Lung (tissue), 12 donors: ENCODE results near the gene LOXL4. TPM values are rescaled to one million over a fixed set of nuclear protein-coding genes. Genes with fewer than 3 reads are reported as not detected.

ENCODE experiments used
- ATAC-seq: fragments of 200-7000 bp; cut with Tn5 transposase; one replicate; pipeline ENCODE4 v1.9.1; 2020; ENCODE audit warnings: moderate number of reproducible peaks; ENCODE audit not compliant: insufficient read depth, low FRiP score
- DNase-seq, 3 donors: peaks; one replicate each; pipeline ENCODE4 v3.0.0-alpha.2; 2013 to 2017
- H3K27ac ChIP-seq, 2 donors: one replicate each; pipeline ENCODE4 v1.5.1; 2013; ENCODE audit warnings: mild to moderate bottlenecking in 2 of 2, moderate library complexity in 2 of 2, control low read depth in 1 of 2, inconsistent platforms in 1 of 2, low read depth in 1 of 2, low read length in 1 of 2
- H3K27me3 ChIP-seq, 3 donors: one replicate each; pipeline ENCODE4 v1.5.1; 2013; ENCODE audit warnings: low read length in 2 of 3; ENCODE audit not compliant: control insufficient read depth in 3 of 3, insufficient read depth in 3 of 3
- H3K36me3 ChIP-seq, 4 donors: one replicate each; pipeline ENCODE4 v1.5.1; 2013; ENCODE audit warnings: low read length in 4 of 4, mild to moderate bottlenecking in 1 of 4, moderate library complexity in 1 of 4; ENCODE audit not compliant: control insufficient read depth in 4 of 4, insufficient read depth in 4 of 4
- H3K4me1 ChIP-seq, 5 donors: one replicate each; pipeline ENCODE4 v1.5.1; 2013; ENCODE audit warnings: low read length in 5 of 5, mild to moderate bottlenecking in 2 of 5, moderate library complexity in 1 of 5; ENCODE audit not compliant: control insufficient read depth in 5 of 5, insufficient read depth in 5 of 5
- H3K4me3 ChIP-seq: one replicate; pipeline ENCODE4 v1.5.1; 2013; ENCODE audit warnings: mild to moderate bottlenecking, control low read depth, moderate library complexity
- H3K9ac ChIP-seq, 2 donors: one replicate each; pipeline ENCODE4 v1.5.1; 2013; ENCODE audit warnings: low read length in 2 of 2, control low read depth in 1 of 2; ENCODE audit not compliant: insufficient read depth in 1 of 2
- H3K9me3 ChIP-seq, 4 donors: one replicate each; pipeline ENCODE4 v1.5.1; 2013; ENCODE audit warnings: low read length in 3 of 4, mild to moderate bottlenecking in 1 of 4, moderate library complexity in 1 of 4; ENCODE audit not compliant: control insufficient read depth in 4 of 4, insufficient read depth in 3 of 4
- CTCF ChIP-seq: IDR thresholded peaks from 2 replicates; pipeline ENCODE4 v1.5.1; 2012; ENCODE audit warnings: mild to moderate bottlenecking; ENCODE audit errors: control extremely low read depth, extremely low read depth
- WGBS, 2 donors: extraction: QIAGEN DNeasy Blood & Tissue Kit; methylation state at CpG; one replicate each; pipeline ENCODE4 v1.1.7; 2013; 5-methylcytosine and 5-hydroxymethylcytosine counted together
- polyA plus RNA-seq, 2 donors: library from polyadenylated mRNA; stranded (reverse); fragments of 200-250 nt; gene quantifications; one replicate each; pipeline ENCODE4 v1.2.1, GENCODE V29; 2013
- total RNA-seq, 2 donors: library from RNA; depleted of rRNA in 1 of 2; stranded (reverse); fragments of >200 nt in 1 of 2; gene quantifications; one replicate each; pipeline ENCODE4 v1.2.1, GENCODE V29; 2014 to 2021
- donor health status: control.
- donor health status: control.
- donor health status: Bipolar disorder and iron deficiency.
- donor health status: healthy.
- donor health status: DM: yes; HTN: yes; CAD: no.

LOXL4 gene
- total and polyA plus RNA-seq, 4 donors = 1.6 to 3.3 (median 2.6) TPM

- ATAC-seq = no peak
- Histone ChIP-seq H3K27me3 (no peaks in the 10 kb centered on the region), H3K4me1 (peaks cover 0 to 10% (median 0%) of the 10 kb centered on the region in 5 donors), H3K4me3 (no peak overlapping the region), H3K9me3 (no peaks in the 10 kb centered on the region), H3K36me3 (peaks cover 0 to 6% (median 2%) of the 10 kb centered on the region in 4 donors), H3K27ac (no peak overlapping the region), H3K9ac (no peak overlapping the region)
- no peak for TF ChIP-seq CTCF
- DNase-seq = no peak
- 55 to 62% methylated on average over 1 of the region's 1 CpG for whole genome bisulfite sequencing, 2 donors
These were observed 41.4 kb downstream of the LOXL4 start for GRCh38 chr10:98226508-98227144.

GRCh38 chr10:98224996-98225395 lies 43.0 kb downstream of the LOXL4 start:
- Histone ChIP-seq H3K9ac (no peak overlapping the region), H3K27me3 (no peaks in the 10 kb centered on the region), H3K9me3 (no peaks in the 10 kb centered on the region), H3K27ac (no peak overlapping the region), H3K36me3 (peaks cover 0 to 4% (median 2%) of the 10 kb centered on the region in 4 donors), H3K4me3 (no peak overlapping the region), H3K4me1 (peaks cover 0 to 10% (median 0%) of the 10 kb centered on the region in 5 donors)
- 95% methylated on average over 1 of the region's 1 CpG for WGBS, 2 donors
- no peak for TF ChIP-seq CTCF
- DNase-seq = no peak
- ATAC-seq = no peak

- 82 to 90% methylated on average over 2 of the region's 2 CpGs for WGBS, 2 donors
- DNase-seq = no peak
- Histone ChIP-seq H3K9me3 (peaks cover 0 to 2% (median 0%) of the 10 kb centered on the region in 4 donors), H3K4me3 (no peak overlapping the region), H3K27ac (no peak overlapping the region), H3K9ac (no peak overlapping the region), H3K36me3 (peaks cover 0 to 4% (median 2%) of the 10 kb centered on the region in 4 donors), H3K4me1 (peaks cover 0 to 10% (median 0%) of the 10 kb centered on the region in 5 donors), H3K27me3 (no peaks in the 10 kb centered on the region)
- ATAC-seq = no peak
- no peak for TF ChIP-seq CTCF
These were observed 43.5 kb downstream of the LOXL4 start for GRCh38 chr10:98224509-98224908.
